Keratinocyte (primary cell): Measurements from ENCODE around the gene HMGB1. TPM values are rescaled to one million over a fixed set of nuclear protein-coding genes. Genes with fewer than 3 reads are reported as not detected.

ENCODE experiments used
- DNase-seq: peaks from one replicate; pipeline ENCODE4 v3.0.0-alpha.2; 2011; ENCODE audit warnings: low read depth, missing footprints, low spot score
- FAIRE-seq: peaks from 2 replicates; lab custom pipeline; 2011; peaks lifted over from hg19 to GRCh38; lab: Jason Lieb, UNC
- H2AFZ ChIP-seq: 2 replicates; pipeline ENCODE4 v1.6.0; 2012; ENCODE audit warnings: low read length, control low read depth, inconsistent platforms; ENCODE audit not compliant: control insufficient read depth
- H3K27ac ChIP-seq: 2 replicates; pipeline ENCODE4 v1.5.1; 2011; ENCODE audit warnings: low read length; ENCODE audit not compliant: control insufficient read depth, insufficient read depth
- H3K27me3 ChIP-seq: 3 replicates; pipeline ENCODE4 v1.6.0; 2011; ENCODE audit warnings: low read length; ENCODE audit not compliant: control insufficient read depth, insufficient read depth; ENCODE audit errors: extremely low read depth
- H3K36me3 ChIP-seq, 2 experiments: 2 replicates in 1 of 2; 3 replicates in 1 of 2; pipeline ENCODE4 v1.5.1; 2011; ENCODE audit warnings: low read length in 2 of 2, mild to moderate bottlenecking in 1 of 2; ENCODE audit not compliant: control insufficient read depth in 2 of 2, insufficient read depth in 2 of 2; ENCODE audit errors: extremely low read depth in 1 of 2
- H3K4me1 ChIP-seq: 3 replicates; pipeline ENCODE4 v1.5.1; 2011; ENCODE audit warnings: low read length; ENCODE audit not compliant: control insufficient read depth, insufficient read depth; ENCODE audit errors: extremely low read depth
- H3K4me2 ChIP-seq: 3 replicates; pipeline ENCODE4 v1.6.0; 2011; ENCODE audit warnings: low read depth, low read length; ENCODE audit not compliant: control insufficient read depth, insufficient read depth; ENCODE audit errors: extremely low read depth
- H3K4me3 ChIP-seq, 3 experiments: fragments of 200-600 bp in 1 of 3; sonication (generic) in 1 of 3; 2 replicates in 2 of 3; 3 replicates in 1 of 3; pipeline ENCODE4 v1.5.1; 2011 to 2016; ENCODE audit warnings: low read length in 3 of 3, mild to moderate bottlenecking in 3 of 3, control low read depth in 2 of 3, inconsistent platforms in 1 of 3, low read depth in 1 of 3, mixed read lengths in 1 of 3, mixed run types in 1 of 3, moderate library complexity in 1 of 3; ENCODE audit not compliant: control insufficient read depth in 2 of 3, insufficient read depth in 2 of 3; ENCODE audit errors: extremely low read depth in 1 of 3
- H3K79me2 ChIP-seq: 2 replicates; pipeline ENCODE4 v1.6.0; 2012; ENCODE audit warnings: low read length; ENCODE audit not compliant: control insufficient read depth, insufficient read depth
- H3K9ac ChIP-seq: 3 replicates; pipeline ENCODE4 v1.6.0; 2011; ENCODE audit warnings: low read length; ENCODE audit not compliant: control insufficient read depth, insufficient read depth; ENCODE audit errors: extremely low read depth
- H3K9me1 ChIP-seq: 3 replicates; pipeline ENCODE4 v1.6.0; 2011; ENCODE audit warnings: low read length; ENCODE audit not compliant: control insufficient read depth, insufficient read depth; ENCODE audit errors: extremely low read depth
- H3K9me3 ChIP-seq: 2 replicates; pipeline ENCODE4 v1.5.1; 2012; ENCODE audit warnings: low read depth, low read length; ENCODE audit not compliant: control insufficient read depth
- H4K20me1 ChIP-seq: 3 replicates; pipeline ENCODE4 v1.6.0; 2011; ENCODE audit warnings: low read length; ENCODE audit not compliant: control insufficient read depth, insufficient read depth; ENCODE audit errors: extremely low read depth
- CTCF ChIP-seq, 3 experiments: IDR thresholded peaks in 1 of 3; conservative IDR thresholded peaks in 1 of 3; optimal IDR thresholded peaks in 1 of 3; 2 replicates in 2 of 3; 3 replicates in 1 of 3; pipeline versions ENCODE3 to v1.5.1; 2011; ENCODE audit warnings: low read length in 3 of 3, mild to moderate bottlenecking in 3 of 3, moderate library complexity in 2 of 3, control low read depth in 1 of 3, inconsistent platforms in 1 of 3; ENCODE audit not compliant: insufficient read depth in 2 of 3; ENCODE audit errors: extremely low read depth in 1 of 3
- EZH2 ChIP-seq: IDR thresholded peaks from one replicate; pipeline ENCODE4 v1.6.1; 2012; ENCODE audit warnings: inconsistent platforms, mild to moderate bottlenecking, low read length, moderate library complexity
- dilution Hi-C: fragments of 300-500 bp; cut with MboI; formaldehyde crosslinking; loops from one replicate; pipeline ENCODE4 v1.7.0; 2020; ENCODE audit warnings: low sequenced_read_pairs; ENCODE audit not compliant: extremely low pct_ligation_motif_present
- polyA plus RNA-seq, 5 experiments: library from polyadenylated mRNA; depleted of rRNA in 3 of 5; stranded (reverse) in 3 of 5; stranded (forward) in 1 of 5; unstranded in 1 of 5; fragments of >200 nt; gene quantifications; 1 replicate in 1 of 5; 2 replicates in 3 of 5; 3 replicates in 1 of 5; pipeline versions ENCODE4 v1.2.1 to v1.2.3, GENCODE V29; 2011 to 2012; ENCODE audit warnings: missing spikeins in 2 of 5, low read depth in 1 of 5, low replicate concordance in 1 of 5

Gene HMGB1
- polyA plus RNA-seq, 1 donor (not counting 4 experiments of a cell fraction or from before 2014, with no cell fraction given), result 221 TPM

GRCh38 chr13:30481241-30481760 is 15.6 kb upstream of the HMGB1 start:
- DNase-seq (no peak), FAIRE-seq (peak; percentile 44)
- Histone ChIP-seq H3K27me3 (no peaks in the 10 kb centered on the region), H3K4me1 (peaks cover 13% of the 10 kb centered on the region), H3K27ac (no peak overlapping the region), H3K79me2 (no peaks in the 10 kb centered on the region), H3K9me3 (no peaks in the 10 kb centered on the region), H3K9me1 (no peaks in the 10 kb centered on the region), H3K36me3 (no peaks in the 10 kb centered on the region), H4K20me1 (no peaks in the 10 kb centered on the region), H3K9ac (no peak overlapping the region), H2AFZ (no peak overlapping the region), H3K4me3 (no peak overlapping the region), H3K4me2 (peak overlapping the region; percentile 24)
- TF ChIP-seq EZH2, result no peak
- no peak for TF ChIP-seq CTCF (optimal IDR thresholded peaks at IDR 0.05 in 1 of 3, IDR thresholded peaks at IDR 0.05 in 1 of 3, conservative IDR thresholded peaks at IDR 0.05 in 1 of 3; ENCODE audit: extremely low read depth in 1 of 3, insufficient read depth in 2 of 3, low read length in 3 of 3)
- dilution Hi-C loops, result no loop called here

- Histone ChIP-seq H3K4me2 (peak overlapping the region; percentile 23), H3K79me2 (no peaks in the 10 kb centered on the region)
Measured at GRCh38 chr13:30480292-30480950, 14.7 kb upstream of the HMGB1 start.

More at GRCh38 chr13:30480292-30480950, 14.7 kb upstream of the HMGB1 start:
- Histone ChIP-seq H3K36me3 (no peaks in the 10 kb centered on the region), H3K27me3 (no peaks in the 10 kb centered on the region), H3K4me1 (peaks cover 11% of the 10 kb centered on the region), H4K20me1 (no peaks in the 10 kb centered on the region), H3K9me3 (no peaks in the 10 kb centered on the region), H2AFZ (peak overlapping the region; percentile 73), H3K9me1 (no peaks in the 10 kb centered on the region), H3K27ac (no peak overlapping the region), H3K4me3 (no peak overlapping the region), H3K9ac (no peak overlapping the region)
- FAIRE-seq (no peak), DNase-seq (no peak)
- dilution Hi-C loops, result no loop called here
- TF ChIP-seq CTCF (optimal IDR thresholded peaks at IDR 0.05 in 1 of 3, IDR thresholded peaks at IDR 0.05 in 1 of 3, conservative IDR thresholded peaks at IDR 0.05 in 1 of 3; ENCODE audit: extremely low read depth in 1 of 3, insufficient read depth in 2 of 3, low read length in 3 of 3), result no peak
- TF ChIP-seq EZH2, result no peak
